GM21529 (cell line): ENCODE results near the gene MYO16.
"Not testable (repeated sequence)": the region's sequence is repeated elsewhere in the genome, so short reads cannot be mapped to it uniquely, and the experiment has no call there.

ENCODE experiments used
- ATAC-seq: cut with Tn5 transposase; IDR thresholded peaks from one replicate; pipeline ENCODE4 v1.9.1; 2021; ENCODE audit not compliant: unreplicated experiment

The MYO16 gene

GRCh38 chr13:108877300-108877699, 247.9 kb downstream of the MYO16 start:
- ATAC-seq = no peak

- ATAC-seq = no peak
Measured at GRCh38 chr13:108878732-108879131, 249.3 kb downstream of the MYO16 start.

GRCh38 chr13:108889324-108889984, 260.0 kb downstream of the MYO16 start:
- no peak for ATAC-seq

GRCh38 chr13:108895220-108895704, 265.9 kb downstream of the MYO16 start:
- no peak for ATAC-seq

GRCh38 chr13:108897955-108898354, 268.5 kb downstream of the MYO16 start:
- ATAC-seq = peak; percentile 45

GRCh38 chr13:108902405-108903155, 273.2 kb downstream of the MYO16 start:
- ATAC-seq = no peak

GRCh38 chr13:108903613-108904012, 274.2 kb downstream of the MYO16 start:
- no peak for ATAC-seq

GRCh38 chr13:108911807-108912206, 282.4 kb downstream of the MYO16 start:
- no peak for ATAC-seq

GRCh38 chr13:108913731-108914130, 284.3 kb downstream of the MYO16 start:
- ATAC-seq = not testable (repeated sequence)

GRCh38 chr13:108915095-108915633, 285.8 kb downstream of the MYO16 start:
- no peak for ATAC-seq

GRCh38 chr13:108915634-108916512, 286.5 kb downstream of the MYO16 start:
- ATAC-seq = peak; percentile 92

- ATAC-seq = no peak
Measured at GRCh38 chr13:108917581-108917980, 288.2 kb downstream of the MYO16 start.

GRCh38 chr13:108919036-108919907, 289.9 kb downstream of the MYO16 start:
- ATAC-seq = no peak

- no peak for ATAC-seq
Measured at GRCh38 chr13:108920137-108920536, 290.7 kb downstream of the MYO16 start.

- no peak for ATAC-seq
Measured at GRCh38 chr13:108921238-108921637, 291.8 kb downstream of the MYO16 start.

GRCh38 chr13:108922108-108922507, 292.7 kb downstream of the MYO16 start:
- ATAC-seq = no peak

GRCh38 chr13:108923386-108924047, 294.1 kb downstream of the MYO16 start:
- no peak for ATAC-seq

GRCh38 chr13:108924134-108924533, 294.7 kb downstream of the MYO16 start:
- ATAC-seq = no peak

- no peak for ATAC-seq
Measured at GRCh38 chr13:108924541-108924940, 295.1 kb downstream of the MYO16 start.

GRCh38 chr13:108925070-108925469, 295.7 kb downstream of the MYO16 start:
- no peak for ATAC-seq
